NCI-H146 treated with DMSO at 0.1 percent for 48 hours (cell line): ENCODE measurements around the gene SH2B3.
A peak's percentile ranks its signal among the peaks of the same experiment; 100 is the strongest.
"Not testable (repeated sequence)": the region's sequence is repeated elsewhere in the genome, so short reads cannot be mapped to it uniquely, and the experiment has no call there.

Experiments used
- DNase-seq: peaks from one replicate; lab custom pipeline; 2025; ENCODE audit not compliant: unreplicated experiment; lab: John Stamatoyannopoulos, UW

Gene SH2B3

GRCh38 chr12:111405859-111406473 lies at the start of gene SH2B3:
SH2B3 (plus strand) TSS chr12:111405923; CDS start chr12:111418146, 12,223 bp downstream.
- peak; percentile 37 for DNase-seq

- DNase-seq: no peak
Observed at GRCh38 chr12:111359231-111359913, 46.4 kb upstream of the SH2B3 start.

GRCh38 chr12:111359914-111360276 lies 45.8 kb upstream of the SH2B3 start:
- no peak for DNase-seq

GRCh38 chr12:111360325-111360930 lies 45.3 kb upstream of the SH2B3 start:
- DNase-seq: no peak

- DNase-seq: no peak
Observed at GRCh38 chr12:111361073-111361716, 44.5 kb upstream of the SH2B3 start.

GRCh38 chr12:111361717-111362576 lies 43.8 kb upstream of the SH2B3 start:
- no peak for DNase-seq

- no peak for DNase-seq
Observed at GRCh38 chr12:111362687-111363475, 42.8 kb upstream of the SH2B3 start.

- no peak for DNase-seq
Observed at GRCh38 chr12:111363578-111363977, 42.1 kb upstream of the SH2B3 start.

GRCh38 chr12:111366075-111366474 lies 39.6 kb upstream of the SH2B3 start:
- no peak for DNase-seq

GRCh38 chr12:111366583-111366982 lies 39.1 kb upstream of the SH2B3 start:
- no peak for DNase-seq

GRCh38 chr12:111367661-111368221 lies 38.0 kb upstream of the SH2B3 start:
- no peak for DNase-seq

GRCh38 chr12:111368291-111368787 lies 37.4 kb upstream of the SH2B3 start:
- no peak for DNase-seq

- peak; percentile 83 for DNase-seq
Observed at GRCh38 chr12:111368788-111369495, 36.8 kb upstream of the SH2B3 start, which contains the start of gene PHETA1. PHETA1 (minus strand) TSS chr12:111369095; CDS start chr12:111363427, 5,668 bp downstream.

- no peak for DNase-seq
Observed at GRCh38 chr12:111369496-111370220, 36.1 kb upstream of the SH2B3 start.

GRCh38 chr12:111373231-111373630 lies 32.5 kb upstream of the SH2B3 start:
- not testable (repeated sequence) for DNase-seq

GRCh38 chr12:111377440-111377839 lies 28.3 kb upstream of the SH2B3 start:
- no peak for DNase-seq

GRCh38 chr12:111379942-111380554 lies 25.7 kb upstream of the SH2B3 start:
- DNase-seq: no peak

GRCh38 chr12:111384596-111384995 lies 21.1 kb upstream of the SH2B3 start:
- DNase-seq: no peak
